ENCODE measurements around the gene TPM1. TPM values are rescaled to one million over a fixed set of nuclear protein-coding genes. Genes with fewer than 3 reads are reported as not detected.

The TPM1 gene
- total and polyA plus RNA-seq, 3 donors from 2014 or later = 126 to 135 (median 126) TPM

DNA sequence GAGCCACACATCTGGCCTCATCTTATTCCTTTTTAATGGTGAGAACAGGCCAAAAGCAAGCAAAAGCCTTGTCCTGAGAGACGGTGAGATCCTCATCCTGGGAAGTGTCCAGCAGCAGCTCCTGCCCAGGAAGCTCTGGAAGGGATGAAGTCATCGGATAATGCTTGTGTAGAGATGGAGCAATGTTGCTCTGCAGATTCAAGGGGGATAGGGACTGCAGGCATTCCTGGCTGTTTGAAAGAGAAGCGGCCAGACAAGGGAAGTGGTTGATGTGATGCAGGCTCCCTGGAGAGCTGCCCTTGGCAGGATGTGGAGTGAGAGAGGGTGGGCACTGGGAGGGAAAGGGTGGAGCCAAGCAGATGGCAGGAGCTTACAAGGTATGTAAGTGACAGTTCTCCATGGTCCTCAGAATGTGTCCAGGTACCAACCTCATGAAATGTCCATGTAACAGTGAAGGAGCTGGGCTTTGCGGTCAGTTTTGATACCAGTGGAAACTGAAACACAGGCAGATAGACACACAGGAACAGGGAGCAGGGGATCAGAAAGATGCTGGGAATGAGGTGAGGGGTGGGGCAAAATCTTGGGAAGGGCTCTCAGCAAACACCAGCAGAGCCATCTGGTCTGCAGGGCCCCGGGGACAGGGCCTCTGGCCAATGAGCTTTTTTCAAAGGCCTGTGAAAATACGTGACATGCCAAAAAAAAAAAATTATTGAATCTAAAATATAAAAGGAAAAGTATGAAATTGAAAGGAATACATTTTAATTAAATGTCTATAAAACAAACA is 46.9 kb downstream of the TPM1 start:
- no peaks in the 10 kb centered on the region for H3K9me3 ChIP-seq
- no peaks in the 10 kb centered on the region for H3K36me3 ChIP-seq (ENCODE audit: low read depth, missing control alignments)
- no peak overlapping the region for H3K27ac ChIP-seq
- no peaks in the 10 kb centered on the region for H3K27me3 ChIP-seq
- H3K4me3 ChIP-seq = no peak overlapping the region
- H3K4me1 ChIP-seq = no peaks in the 10 kb centered on the region
- intact Hi-C loops (cut with DNase I; ENCODE audit: low total_unique reads) = loop anchor here (10.0 kb wide), 2 partner anchors 45 to 305 kb away; partner anchors contain the start of gene TPM1
- DNase-seq = no peak
- TF ChIP-seq POLR2A (IDR thresholded peaks at IDR 0.05) = no peak
- TF ChIP-seq, protein P1, sequence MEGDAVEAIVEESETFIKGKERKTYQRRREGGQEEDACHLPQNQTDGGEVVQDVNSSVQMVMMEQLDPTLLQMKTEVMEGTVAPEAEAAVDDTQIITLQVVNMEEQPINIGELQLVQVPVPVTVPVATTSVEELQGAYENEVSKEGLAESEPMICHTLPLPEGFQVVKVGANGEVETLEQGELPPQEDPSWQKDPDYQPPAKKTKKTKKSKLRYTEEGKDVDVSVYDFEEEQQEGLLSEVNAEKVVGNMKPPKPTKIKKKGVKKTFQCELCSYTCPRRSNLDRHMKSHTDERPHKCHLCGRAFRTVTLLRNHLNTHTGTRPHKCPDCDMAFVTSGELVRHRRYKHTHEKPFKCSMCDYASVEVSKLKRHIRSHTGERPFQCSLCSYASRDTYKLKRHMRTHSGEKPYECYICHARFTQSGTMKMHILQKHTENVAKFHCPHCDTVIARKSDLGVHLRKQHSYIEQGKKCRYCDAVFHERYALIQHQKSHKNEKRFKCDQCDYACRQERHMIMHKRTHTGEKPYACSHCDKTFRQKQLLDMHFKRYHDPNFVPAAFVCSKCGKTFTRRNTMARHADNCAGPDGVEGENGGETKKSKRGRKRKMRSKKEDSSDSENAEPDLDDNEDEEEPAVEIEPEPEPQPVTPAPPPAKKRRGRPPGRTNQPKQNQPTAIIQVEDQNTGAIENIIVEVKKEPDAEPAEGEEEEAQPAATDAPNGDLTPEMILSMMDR (IDR thresholded peaks at IDR 0.05) = no peak
- 67 to 79% methylated on average over 6 of the region's 6 CpGs for WGBS, 2 donors

DNA sequence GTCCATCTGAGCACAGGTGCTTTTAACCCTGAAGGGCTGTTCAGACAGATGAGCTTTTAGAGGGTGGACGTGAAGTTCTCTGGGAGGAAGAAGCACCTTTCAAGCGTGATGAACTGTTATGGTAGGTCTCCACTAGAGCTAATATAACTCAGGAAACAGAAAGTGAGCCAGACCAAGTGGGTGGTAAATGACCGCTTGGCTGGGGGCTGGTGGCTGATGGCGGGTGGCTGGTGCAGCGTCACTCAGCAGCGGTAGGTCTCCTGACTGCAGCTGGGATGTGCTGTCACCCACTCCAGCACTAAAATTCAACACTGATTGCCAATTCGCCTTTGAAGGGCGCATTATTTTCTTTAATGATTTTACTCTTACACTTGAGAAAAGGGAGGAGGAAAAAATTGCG is 47.9 kb downstream of the TPM1 start:
- intact Hi-C loops (cut with DNase I; ENCODE audit: low total_unique reads) = loop anchor here (10.0 kb wide), 2 partner anchors 46 to 306 kb away; partner anchors contain the start of gene TPM1
- 92 to 97% methylated on average over 9 of the region's 9 CpGs for WGBS, 2 donors
- no peaks in the 10 kb centered on the region for H3K9me3 ChIP-seq
- H3K4me3 ChIP-seq = no peak overlapping the region
- no peaks in the 10 kb centered on the region for H3K36me3 ChIP-seq (ENCODE audit: low read depth, missing control alignments)
- no peak overlapping the region for H3K27ac ChIP-seq
- no peaks in the 10 kb centered on the region for H3K27me3 ChIP-seq
- H3K4me1 ChIP-seq = no peaks in the 10 kb centered on the region
- DNase-seq = no peak
- TF ChIP-seq, protein P1 (IDR thresholded peaks at IDR 0.05) = no peak
- no peak for TF ChIP-seq POLR2A (IDR thresholded peaks at IDR 0.05)

DNA sequence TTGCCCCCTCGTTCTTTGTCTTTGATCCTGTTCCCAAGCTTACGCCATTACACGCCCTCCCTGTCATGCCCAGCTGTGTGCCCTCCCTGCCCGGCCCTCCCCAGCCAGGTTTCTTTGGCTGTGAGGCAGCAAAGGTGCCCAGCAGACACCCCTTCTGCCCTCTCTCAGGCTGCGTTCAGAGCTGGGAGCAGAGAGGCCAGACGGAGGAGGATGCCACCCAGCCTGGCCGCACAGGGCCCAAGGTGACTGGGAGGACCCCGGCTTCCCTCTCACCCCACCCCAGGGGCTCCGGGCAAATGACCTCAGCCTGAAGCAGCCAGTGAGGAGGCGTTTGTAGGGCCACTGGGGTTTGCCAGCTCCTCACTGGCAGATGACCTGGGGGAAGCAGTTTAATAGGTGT is 48.3 kb downstream of the TPM1 start:
- DNase-seq = no peak
- Histone ChIP-seq H3K9me3 (no peaks in the 10 kb centered on the region), H3K27me3 (no peaks in the 10 kb centered on the region), H3K36me3 (ENCODE audit: low read depth, missing control alignments) (no peaks in the 10 kb centered on the region), H3K4me3 (no peak overlapping the region), H3K27ac (no peak overlapping the region), H3K4me1 (no peaks in the 10 kb centered on the region)
- 85 to 87% methylated on average over 9 to 10 of the region's 10 CpGs for WGBS, 2 donors
- intact Hi-C loops (cut with DNase I; ENCODE audit: low total_unique reads) = loop anchor here (10.0 kb wide), 2 partner anchors 46 to 306 kb away; partner anchors contain the start of gene TPM1
- TF ChIP-seq, protein P1 (IDR thresholded peaks at IDR 0.05) = no peak
- no peak for TF ChIP-seq POLR2A (IDR thresholded peaks at IDR 0.05)

DNA sequence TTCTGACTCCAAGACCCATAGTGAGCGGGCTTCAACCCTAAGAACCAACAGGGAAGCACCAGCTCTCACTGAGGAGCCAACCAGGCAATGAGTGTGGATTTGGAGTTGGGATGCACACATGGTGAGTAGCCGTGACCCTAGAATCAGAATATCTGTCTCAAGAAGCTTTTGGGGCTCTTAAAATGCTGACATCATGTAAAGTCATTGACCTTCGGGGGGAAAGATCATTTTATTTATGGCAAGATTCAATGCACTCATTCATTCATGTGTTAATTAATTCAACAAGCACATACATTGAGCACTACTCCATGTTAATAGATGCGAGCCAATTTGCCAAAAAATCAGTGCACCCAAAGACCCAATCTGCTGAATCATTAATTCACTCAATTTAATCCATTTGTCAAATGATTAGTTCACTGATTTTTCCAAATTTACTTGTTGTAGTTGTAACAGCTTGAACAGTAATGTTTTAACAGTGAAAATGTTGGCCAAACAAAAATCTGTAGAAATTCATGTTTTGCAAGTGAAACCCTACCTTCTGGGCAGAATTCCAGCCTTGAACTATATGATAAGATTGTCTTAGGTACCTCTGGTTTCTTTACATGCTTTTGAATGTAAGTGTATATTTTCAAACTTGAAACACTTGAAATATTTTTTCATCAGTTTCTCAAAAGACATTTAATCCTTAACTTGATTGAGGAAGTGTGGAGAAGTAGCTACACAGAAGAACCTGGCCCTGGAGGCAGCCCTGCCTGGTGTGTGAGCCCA is 49.3 kb downstream of the TPM1 start:
- H3K36me3 ChIP-seq (ENCODE audit: low read depth, missing control alignments) = no peaks in the 10 kb centered on the region
- H3K4me1 ChIP-seq = no peaks in the 10 kb centered on the region
- intact Hi-C loops (cut with DNase I; ENCODE audit: low total_unique reads) = loop anchor here (10.0 kb wide), 2 partner anchors 47 to 307 kb away; partner anchors contain the start of gene TPM1
- DNase-seq = no peak
- no peaks in the 10 kb centered on the region for H3K27me3 ChIP-seq
- H3K4me3 ChIP-seq = no peak overlapping the region
- TF ChIP-seq POLR2A (IDR thresholded peaks at IDR 0.05) = no peak
- TF ChIP-seq, protein P1 (IDR thresholded peaks at IDR 0.05) = no peak
- no peaks in the 10 kb centered on the region for H3K9me3 ChIP-seq
- WGBS, 2 donors = 68 to 72% methylated on average over 4 of the region's 4 CpGs
- no peak overlapping the region for H3K27ac ChIP-seq
